ENCODE results near the gene MGAT5.

Gene MGAT5

GRCh38 chr2:134335601-134336000 lies 81.7 kb downstream of the MGAT5 start:
- no peak for DNase-seq (ENCODE audit: low read depth in 2 of 2)

GRCh38 chr2:134336352-134336751 lies 82.5 kb downstream of the MGAT5 start:
- no peak for DNase-seq (ENCODE audit: low read depth in 2 of 2)

DNA sequence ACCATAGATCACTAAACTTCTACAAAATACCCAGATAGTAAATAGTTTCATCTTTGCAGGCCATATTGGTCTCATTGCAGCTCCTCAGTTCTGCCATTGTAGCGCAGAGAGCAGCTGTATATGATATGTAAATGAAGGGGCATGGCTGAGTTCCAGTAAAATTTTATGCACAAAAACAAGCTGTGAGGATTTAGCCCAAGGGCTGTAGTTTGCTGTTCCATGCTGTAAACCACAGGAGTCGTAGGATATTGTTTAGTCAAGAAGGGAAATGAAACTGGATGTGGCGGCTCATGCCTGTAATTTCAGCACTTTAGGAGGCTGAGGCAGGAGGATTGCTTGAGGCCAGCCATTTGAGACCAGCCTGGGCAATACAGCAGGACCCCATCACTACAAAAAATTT lies 83.0 kb downstream of the MGAT5 start:
- DNase-seq (ENCODE audit: low read depth in 2 of 2), result no peak

DNA sequence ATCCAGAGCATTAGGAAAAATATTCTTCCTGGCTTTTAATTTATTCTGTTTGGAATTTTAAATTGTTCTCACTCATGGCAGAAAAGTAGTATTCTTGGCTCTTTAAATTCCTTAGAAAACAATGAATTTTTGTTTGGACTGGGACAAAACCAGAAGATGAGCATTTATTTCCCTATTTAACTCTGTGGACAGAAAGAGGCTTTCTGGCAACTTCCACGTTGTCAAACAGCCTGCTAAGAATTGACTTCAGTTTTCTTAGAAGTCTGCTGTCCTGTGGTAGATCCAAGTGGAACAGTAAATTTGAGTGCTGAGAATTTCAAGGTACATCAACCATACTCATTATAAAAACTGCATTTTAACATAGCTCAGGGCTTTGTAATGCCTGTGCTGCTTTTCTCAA lies 83.8 kb downstream of the MGAT5 start:
- DNase-seq (ENCODE audit: low read depth in 2 of 2), result no peak

- no peak for DNase-seq (ENCODE audit: low read depth in 2 of 2)
Observed at GRCh38 chr2:134338208-134338607, 84.3 kb downstream of the MGAT5 start.

GRCh38 chr2:134341476-134341875 lies 87.6 kb downstream of the MGAT5 start:
- DNase-seq (ENCODE audit: low read depth in 2 of 2), result no peak

- no peak for DNase-seq (ENCODE audit: low read depth in 2 of 2)
Observed at GRCh38 chr2:134344954-134345697, 91.3 kb downstream of the MGAT5 start.

DNA sequence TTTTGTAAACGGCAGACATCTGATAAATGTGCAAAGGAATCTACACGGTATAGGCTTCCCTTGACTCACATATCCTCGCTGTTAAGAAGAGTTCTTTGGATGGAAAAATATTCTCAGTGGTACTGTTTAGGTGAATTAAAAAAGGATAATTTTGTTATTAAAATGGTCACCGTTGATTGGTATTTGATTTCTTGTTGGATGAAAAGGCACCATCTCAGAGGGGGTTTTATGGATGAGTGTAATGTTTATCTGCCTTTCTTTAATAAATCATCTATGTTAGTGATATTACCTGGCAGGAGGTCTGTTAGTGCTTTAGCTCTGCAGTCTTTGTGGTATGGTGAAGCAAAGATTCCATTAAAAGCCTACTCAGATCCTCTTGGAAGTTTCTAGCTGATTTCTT lies 92.3 kb downstream of the MGAT5 start:
- DNase-seq (ENCODE audit: low read depth in 2 of 2), result no peak

DNA sequence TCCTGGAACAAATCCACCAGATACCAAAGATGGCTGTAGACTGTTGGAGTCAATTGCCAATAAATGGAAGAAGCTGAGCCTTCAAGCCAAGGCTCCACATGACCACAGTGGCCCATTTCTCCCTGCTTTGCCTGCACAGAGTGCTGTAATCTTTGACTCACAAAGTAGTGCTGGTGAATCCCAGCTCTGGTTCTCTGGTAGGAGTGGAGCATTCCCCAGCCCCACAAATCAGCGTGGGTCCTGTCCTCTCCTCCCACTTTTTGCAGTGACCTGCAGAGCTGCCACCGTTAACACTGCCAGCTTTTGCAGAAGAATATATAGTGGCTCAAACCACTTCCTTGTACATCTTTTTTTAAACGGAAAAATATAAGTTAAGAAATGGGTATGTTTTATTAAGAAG lies 93.9 kb downstream of the MGAT5 start:
- DNase-seq (ENCODE audit: low read depth in 2 of 2), result no peak

GRCh38 chr2:134348239-134348638 lies 94.4 kb downstream of the MGAT5 start:
- DNase-seq (ENCODE audit: low read depth in 2 of 2), result no peak

- no peak for DNase-seq (ENCODE audit: low read depth in 2 of 2)
Observed at GRCh38 chr2:134348760-134349159, 94.9 kb downstream of the MGAT5 start.

DNA sequence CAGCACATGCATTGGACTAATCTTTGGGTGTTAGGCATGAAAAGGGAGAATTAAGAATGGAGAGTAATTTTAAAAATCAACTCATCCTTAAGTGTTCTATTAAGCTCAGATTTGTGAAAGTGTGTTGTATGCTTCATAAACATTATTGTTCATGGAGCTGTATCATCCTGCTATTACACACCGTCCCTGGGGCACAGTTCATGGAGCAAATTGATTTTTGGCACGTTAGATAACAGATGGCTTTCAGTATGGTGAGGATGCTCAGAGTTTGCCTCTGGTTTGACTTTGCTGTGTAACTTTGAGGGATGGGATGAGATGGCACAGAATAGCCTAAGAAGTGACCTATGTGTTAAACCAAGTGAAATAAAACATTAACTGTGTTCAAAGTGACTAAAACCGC lies 97.1 kb downstream of the MGAT5 start:
- no peak for DNase-seq (ENCODE audit: low read depth in 2 of 2)

DNA sequence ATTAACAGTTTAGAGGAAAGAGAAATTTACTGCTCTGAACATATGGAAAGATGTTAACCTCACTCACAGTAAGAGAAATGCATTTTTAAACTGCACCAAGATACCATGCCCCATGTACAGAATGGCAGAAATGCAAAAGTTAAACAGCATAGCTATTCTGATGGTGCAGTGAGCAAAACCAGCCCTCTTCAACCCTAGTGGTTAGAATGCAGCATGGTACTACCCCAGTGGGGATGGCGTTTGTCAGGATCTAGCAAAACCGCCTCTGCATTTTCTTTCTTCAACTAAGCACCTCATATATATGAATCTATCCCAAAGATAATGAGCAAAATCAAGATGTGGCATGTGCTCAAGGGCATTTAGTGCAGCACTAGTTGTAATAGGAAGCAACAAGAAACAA lies 98.0 kb downstream of the MGAT5 start:
- DNase-seq (ENCODE audit: low read depth in 2 of 2), result no peak

DNA sequence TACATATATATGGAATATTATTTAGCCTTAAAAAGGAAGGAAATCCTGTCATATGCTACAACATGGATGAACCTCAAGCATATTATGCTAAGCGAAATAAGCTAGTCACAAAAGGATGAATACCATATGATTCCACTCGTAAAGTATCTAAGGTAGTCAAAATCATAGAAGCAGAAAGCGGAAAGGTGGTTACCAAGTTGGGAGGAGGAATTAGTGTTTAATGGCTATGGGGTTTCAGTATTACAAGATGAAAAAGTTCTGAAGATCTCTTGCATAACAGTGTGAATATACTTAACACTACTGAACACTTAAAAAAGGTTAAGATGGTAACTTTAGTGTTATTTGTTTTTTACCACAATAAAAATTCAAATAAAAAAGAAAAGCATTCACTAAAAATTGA lies 99.0 kb downstream of the MGAT5 start:
- no peak for DNase-seq (ENCODE audit: low read depth in 2 of 2)

GRCh38 chr2:134354611-134355010 lies 100.7 kb downstream of the MGAT5 start:
- DNase-seq (ENCODE audit: low read depth in 2 of 2), result no peak

- DNase-seq (ENCODE audit: low read depth in 2 of 2), result no peak
Observed at GRCh38 chr2:134357814-134358213, 103.9 kb downstream of the MGAT5 start.

DNA sequence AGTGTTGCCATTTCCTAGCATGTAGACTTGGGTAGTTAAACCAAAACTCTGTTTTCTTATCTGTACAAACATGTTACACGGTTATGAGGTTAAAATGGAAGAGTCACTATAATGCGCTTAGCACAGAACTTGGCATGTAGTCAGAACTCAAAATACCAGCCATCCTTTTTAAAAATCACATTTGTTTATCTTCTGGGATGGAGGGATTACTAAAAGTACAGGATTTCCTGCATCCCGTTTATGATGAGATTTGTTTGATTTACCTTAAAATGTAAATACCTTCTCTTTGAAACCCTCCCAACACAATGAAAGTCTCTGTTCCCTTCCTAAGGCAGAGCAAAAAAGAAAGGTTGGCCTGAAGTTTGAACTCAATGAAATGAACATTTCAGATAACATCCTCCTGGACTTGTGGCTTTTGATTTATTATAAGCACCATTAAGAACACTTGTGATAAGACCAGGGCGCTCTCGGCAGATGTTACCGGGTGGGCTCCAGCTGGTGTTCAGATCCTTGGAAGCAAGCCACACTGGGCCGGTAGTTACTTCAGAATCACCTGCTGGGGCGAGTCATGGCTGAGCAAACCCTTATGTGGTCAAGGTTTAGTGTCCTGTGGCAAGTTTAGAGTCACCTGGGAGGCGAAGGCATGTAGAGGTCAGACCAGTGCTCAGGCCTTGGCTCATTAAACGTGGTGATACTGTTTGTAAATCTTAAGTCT lies 105.7 kb downstream of the MGAT5 start:
- DNase-seq (ENCODE audit: low read depth in 2 of 2), result no peak

GRCh38 chr2:134360745-134361487 lies 107.0 kb downstream of the MGAT5 start:
- no peak for DNase-seq (ENCODE audit: low read depth in 2 of 2)

- DNase-seq (ENCODE audit: low read depth in 2 of 2), result no peak
Observed at GRCh38 chr2:134361648-134362047, 107.8 kb downstream of the MGAT5 start.

DNA sequence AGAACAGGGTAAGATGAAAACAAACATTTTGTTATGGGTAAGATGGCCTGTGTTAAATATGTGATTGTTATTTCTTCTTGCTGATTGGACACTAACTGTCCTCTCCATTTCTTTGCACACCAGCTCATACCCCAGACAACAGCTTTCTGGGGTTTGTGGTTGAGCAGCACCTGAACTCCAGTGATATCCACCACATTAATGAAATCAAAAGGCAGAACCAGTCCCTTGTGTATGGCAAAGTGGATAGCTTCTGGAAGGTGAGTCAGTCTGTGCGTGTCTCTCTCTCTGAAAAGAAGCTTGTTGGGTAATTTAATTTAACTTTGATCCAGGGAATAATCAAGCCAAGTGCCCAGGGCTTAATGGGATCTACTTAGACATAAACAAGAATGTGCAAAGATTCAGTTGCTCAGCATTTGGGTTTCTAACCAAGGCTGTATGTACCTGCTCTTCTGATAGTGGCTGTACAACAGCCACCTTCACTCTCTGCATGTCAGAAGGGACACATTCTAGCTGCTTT lies 108.3 kb downstream of the MGAT5 start:
- no peak for DNase-seq (ENCODE audit: low read depth in 2 of 2)

GRCh38 chr2:134362740-134363139 lies 108.9 kb downstream of the MGAT5 start:
- DNase-seq (ENCODE audit: low read depth in 2 of 2), result no peak

GRCh38 chr2:134365356-134365755 lies 111.5 kb downstream of the MGAT5 start:
- no peak for DNase-seq (ENCODE audit: low read depth in 2 of 2)

DNA sequence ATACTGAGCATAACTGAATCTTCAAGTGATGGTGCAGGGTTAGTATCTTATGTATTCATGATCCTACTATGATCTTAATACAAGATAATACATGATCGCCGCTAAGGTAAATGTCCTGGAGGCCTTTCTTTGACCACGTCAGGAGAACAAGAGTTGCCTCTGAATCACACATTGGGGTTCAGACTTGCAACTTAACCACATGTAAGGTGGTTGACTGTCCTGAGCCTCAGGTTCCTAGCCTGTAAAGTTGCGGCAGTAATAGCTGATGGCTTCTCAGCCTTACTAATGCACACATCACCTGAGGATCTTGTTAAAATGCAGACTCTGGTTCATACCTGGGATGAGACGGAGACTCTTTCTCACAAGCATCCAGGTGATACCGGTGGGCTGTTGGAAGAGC lies 112.5 kb downstream of the MGAT5 start:
- no peak for DNase-seq (ENCODE audit: low read depth in 2 of 2)
